Measurements from ENCODE around the gene GALE. TPM values are rescaled to one million over a fixed set of nuclear protein-coding genes. Genes with fewer than 3 reads are reported as not detected.

Gene GALE
- total RNA-seq, 2 experiments from 2014 or later, result 40.7 to 43.6 TPM

GRCh38 chr1:23793861-23794731 is 6.5 kb downstream of the GALE start:
- peaks cover 30% of the 10 kb centered on the region for H3K36me3 Mint-ChIP-seq (ENCODE audit: low read depth)

DNA sequence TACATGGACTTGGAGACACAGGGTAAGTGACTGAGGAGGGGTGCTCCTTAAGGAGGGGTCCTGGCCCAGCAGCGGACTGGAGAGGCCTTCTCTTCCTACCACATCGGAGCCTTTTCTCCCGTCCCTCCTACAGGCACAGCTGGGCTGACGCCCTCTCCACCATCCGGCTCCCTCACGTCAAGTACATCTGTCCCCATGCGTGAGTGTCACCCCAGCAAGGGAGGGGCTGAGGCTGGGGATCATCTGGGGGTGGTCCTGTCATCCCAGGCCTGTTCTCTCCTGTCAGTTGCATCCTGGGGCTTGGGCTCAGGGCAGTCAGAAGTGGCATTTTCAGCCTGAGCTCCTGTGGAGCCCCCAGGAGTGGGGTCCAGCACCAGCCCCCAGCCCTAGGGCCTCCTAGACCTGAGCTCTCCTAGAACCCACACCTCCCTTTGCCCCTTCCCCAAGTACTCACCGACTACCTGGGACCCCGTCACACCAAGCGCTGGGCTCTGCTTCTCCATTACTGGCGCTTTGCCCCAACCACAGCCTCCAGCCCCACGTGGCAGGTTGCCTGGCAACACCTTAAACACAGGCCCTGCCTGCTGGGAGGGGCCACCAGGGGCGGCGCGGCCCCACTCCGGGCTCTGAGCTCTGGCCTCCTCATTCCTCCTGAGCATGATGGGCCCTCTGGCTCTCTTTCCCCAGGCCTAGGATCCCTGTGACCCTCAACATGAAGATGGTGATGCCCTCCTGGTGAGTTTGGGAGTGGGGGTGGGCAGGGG is 7.4 kb downstream of the GALE start:
- Mint-ChIP-seq H3K4me1 (ENCODE audit: low read depth) (peaks cover 20% of the 10 kb centered on the region), H3K36me3 (ENCODE audit: low read depth) (peaks cover 25% of the 10 kb centered on the region), H3K27me3 (no peaks in the 10 kb centered on the region), H3K27ac (peak overlapping the region; percentile 42), H3K4me3 (peak overlapping the region; percentile 99), H3K9me3 (no peaks in the 10 kb centered on the region)
- TF ChIP-seq, protein P1, sequence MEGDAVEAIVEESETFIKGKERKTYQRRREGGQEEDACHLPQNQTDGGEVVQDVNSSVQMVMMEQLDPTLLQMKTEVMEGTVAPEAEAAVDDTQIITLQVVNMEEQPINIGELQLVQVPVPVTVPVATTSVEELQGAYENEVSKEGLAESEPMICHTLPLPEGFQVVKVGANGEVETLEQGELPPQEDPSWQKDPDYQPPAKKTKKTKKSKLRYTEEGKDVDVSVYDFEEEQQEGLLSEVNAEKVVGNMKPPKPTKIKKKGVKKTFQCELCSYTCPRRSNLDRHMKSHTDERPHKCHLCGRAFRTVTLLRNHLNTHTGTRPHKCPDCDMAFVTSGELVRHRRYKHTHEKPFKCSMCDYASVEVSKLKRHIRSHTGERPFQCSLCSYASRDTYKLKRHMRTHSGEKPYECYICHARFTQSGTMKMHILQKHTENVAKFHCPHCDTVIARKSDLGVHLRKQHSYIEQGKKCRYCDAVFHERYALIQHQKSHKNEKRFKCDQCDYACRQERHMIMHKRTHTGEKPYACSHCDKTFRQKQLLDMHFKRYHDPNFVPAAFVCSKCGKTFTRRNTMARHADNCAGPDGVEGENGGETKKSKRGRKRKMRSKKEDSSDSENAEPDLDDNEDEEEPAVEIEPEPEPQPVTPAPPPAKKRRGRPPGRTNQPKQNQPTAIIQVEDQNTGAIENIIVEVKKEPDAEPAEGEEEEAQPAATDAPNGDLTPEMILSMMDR (IDR thresholded peaks at IDR 0.05), result no peak
- intact Hi-C loops (cut with micrococcal nuclease), result no loop called here
- ATAC-seq (peak; percentile 7), DNase-seq (peak; percentile 60)
- ChIA-PET CTCF (interaction anchor here (0.8 to 4.1 kb wide), 3 partner anchors 17 to 31 kb away, joined by 3 to 14 read pairs (median 3); no protein-coding TSS in a partner anchor), POLR2A (interaction anchor here (0.8 to 16.5 kb wide), 4 partner anchors 8 to 187 kb away, joined by 3 to 168 read pairs (median 16); partner anchors contain the start of genes GALE, PITHD1, RPL11 and SRSF10)

More at GRCh38 chr1:23793861-23794731, 6.5 kb downstream of the GALE start:
- ATAC-seq (no peak), DNase-seq (no peak)
- TF ChIP-seq, protein P1 (IDR thresholded peaks at IDR 0.05), result no peak
- no peak overlapping the region for H3K27ac Mint-ChIP-seq
- peaks cover 23% of the 10 kb centered on the region for H3K4me1 Mint-ChIP-seq (ENCODE audit: low read depth)
- intact Hi-C loops (cut with micrococcal nuclease), result no loop called here
- POLR2A ChIA-PET, result interaction anchor here (1.1 to 16.5 kb wide), 3 partner anchors 7 to 103 kb away, joined by 5 to 168 read pairs (median 28); partner anchors contain the start of genes GALE, PITHD1 and RPL11
- no peaks in the 10 kb centered on the region for H3K9me3 Mint-ChIP-seq
- CTCF ChIA-PET, result interaction anchor here (0.8 to 4.1 kb wide), 3 partner anchors 17 to 30 kb away, joined by 3 to 14 read pairs (median 3); no protein-coding TSS in a partner anchor
- H3K27me3 Mint-ChIP-seq, result no peaks in the 10 kb centered on the region
- H3K4me3 Mint-ChIP-seq, result no peak overlapping the region

DNA sequence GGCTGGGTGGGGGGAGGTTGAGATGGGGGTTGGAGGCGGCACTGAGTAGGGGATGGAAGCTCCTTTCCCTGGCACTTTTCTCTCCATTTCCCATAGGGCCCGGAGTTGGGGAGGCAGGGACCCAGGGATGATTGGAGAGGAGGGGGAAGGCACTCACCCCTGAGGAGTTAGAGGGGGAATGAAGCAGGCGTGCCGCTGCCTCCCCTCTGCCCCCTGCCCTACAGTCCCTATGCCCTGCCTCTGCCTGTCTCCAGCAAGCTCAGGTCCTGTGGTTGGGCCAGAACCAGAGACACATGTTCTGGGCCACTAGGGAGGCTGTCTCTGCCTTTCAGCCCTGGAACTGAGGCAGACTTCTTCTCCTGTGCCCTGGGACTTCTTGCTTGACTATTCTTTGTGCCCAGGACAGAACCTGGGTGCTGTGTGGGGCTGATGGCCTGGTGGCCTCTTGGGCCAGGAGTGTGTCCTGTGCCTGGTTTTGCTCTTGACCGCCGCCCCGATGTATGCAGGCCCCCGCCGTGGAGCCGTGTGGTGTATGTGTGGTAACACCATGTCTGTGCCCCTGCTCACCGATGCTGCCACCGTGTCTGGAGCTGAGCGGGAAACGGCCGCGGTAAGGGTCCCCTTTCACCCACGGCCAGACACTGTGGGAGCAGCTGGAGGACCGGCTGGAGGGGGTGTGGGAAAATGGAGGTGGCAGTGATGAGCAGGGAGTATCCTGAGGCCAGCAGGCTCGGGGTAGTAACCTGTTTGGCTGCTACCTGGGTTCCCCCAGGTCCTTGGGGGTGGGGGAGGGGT is 8.2 kb downstream of the GALE start:
- no peaks in the 10 kb centered on the region for H3K9me3 Mint-ChIP-seq

DNA sequence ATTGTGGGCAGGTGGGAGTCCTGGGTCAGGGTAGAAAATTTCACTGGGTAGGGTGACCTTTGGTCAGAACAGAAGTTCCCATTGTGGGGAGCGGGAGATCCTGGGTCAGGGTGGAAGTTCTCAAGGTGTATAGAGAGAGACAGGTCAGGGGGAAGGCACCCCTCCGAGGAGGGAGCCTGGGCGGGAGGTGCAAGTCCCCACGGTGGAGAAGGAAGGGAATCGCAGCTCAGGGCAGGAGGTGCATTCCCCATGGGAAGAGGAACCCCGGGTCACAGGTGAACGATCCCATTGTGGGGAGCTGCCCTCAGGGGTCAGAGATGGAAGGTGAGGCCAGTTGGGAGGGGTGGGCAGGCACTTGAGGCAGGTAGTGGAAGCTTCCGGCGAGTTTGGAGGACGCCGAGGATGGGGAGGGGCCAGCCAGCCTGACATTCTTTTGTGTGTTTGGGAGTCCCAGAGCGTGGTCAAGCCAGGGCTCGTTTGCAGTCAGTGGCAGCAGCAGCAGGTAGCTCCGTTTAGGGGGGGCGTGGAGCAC is 9.0 kb downstream of the GALE start:
- Mint-ChIP-seq H3K27me3 (no peaks in the 10 kb centered on the region), H3K36me3 (ENCODE audit: low read depth) (peaks cover 32% of the 10 kb centered on the region), H3K4me1 (ENCODE audit: low read depth) (peaks cover 20% of the 10 kb centered on the region), H3K27ac (peak overlapping the region; percentile 96), H3K4me3 (peak overlapping the region; percentile 99), H3K9me3 (no peaks in the 10 kb centered on the region)
- ChIA-PET CTCF (interaction anchor here (0.7 to 4.1 kb wide), 8 partner anchors 10 to 86 kb away, joined by 3 to 14 read pairs (median 4); partner anchors contain the start of gene PITHD1), POLR2A (interaction anchor here (0.6 to 16.5 kb wide), 7 partner anchors 10 to 182 kb away, joined by 3 to 168 read pairs (median 4); partner anchors contain the start of genes GALE, HMGCL and PITHD1)
- ATAC-seq (peak; percentile 35), DNase-seq (peak; percentile 55)
- intact Hi-C loops (cut with micrococcal nuclease), result no loop called here
- TF ChIP-seq, protein P1 (IDR thresholded peaks at IDR 0.05), result no peak

More for the DNA sequence above, 8.2 kb downstream of the GALE start:
- no peak for ATAC-seq
- H3K27me3 Mint-ChIP-seq, result no peaks in the 10 kb centered on the region
- DNase-seq, result no peak
- H3K4me3 Mint-ChIP-seq, result peak overlapping the region; percentile 99
- peaks cover 20% of the 10 kb centered on the region for H3K4me1 Mint-ChIP-seq (ENCODE audit: low read depth)
- intact Hi-C loops (cut with micrococcal nuclease), result no loop called here
- ChIA-PET CTCF (interaction anchor here (0.7 to 4.1 kb wide), 8 partner anchors 9 to 86 kb away, joined by 3 to 14 read pairs (median 4); partner anchors contain the start of gene PITHD1), POLR2A (interaction anchor here (0.7 to 16.5 kb wide), 6 partner anchors 9 to 188 kb away, joined by 3 to 168 read pairs (median 4); partner anchors contain the start of genes GALE, HMGCL, PITHD1 and SRSF10)
- peaks cover 29% of the 10 kb centered on the region for H3K36me3 Mint-ChIP-seq (ENCODE audit: low read depth)
- TF ChIP-seq, protein P1 (IDR thresholded peaks at IDR 0.05), result no peak
- H3K27ac Mint-ChIP-seq, result peak overlapping the region; percentile 96

Data from activated CD8-positive, alpha-beta T cell treated with anti-CD3 and anti-CD28 coated beads for 36 hours (primary cell).